Left renal pelvis (tissue), 4 donors: Measurements from ENCODE around the gene SLCO3A1. TPM values are rescaled to one million over a fixed set of nuclear protein-coding genes. Genes with fewer than 3 reads are reported as not detected.

ENCODE experiments used
- DNase-seq, 4 donors: peaks; one replicate each; pipeline ENCODE4 v3.0.0-alpha.2; 2013; ENCODE audit warnings: low read depth in 4 of 4, low spot score in 3 of 4
- polyA plus RNA-seq, 4 donors: library from polyadenylated mRNA; unstranded; fragments of 120-200 nt; gene quantifications; one replicate each; pipeline ENCODE4 v1.2.1, GENCODE V29; 2013; ENCODE audit not compliant: insufficient read length in 4 of 4

Gene SLCO3A1
- polyA plus RNA-seq, 4 donors: 9.3 to 13.3 (median 12.3) TPM

DNA sequence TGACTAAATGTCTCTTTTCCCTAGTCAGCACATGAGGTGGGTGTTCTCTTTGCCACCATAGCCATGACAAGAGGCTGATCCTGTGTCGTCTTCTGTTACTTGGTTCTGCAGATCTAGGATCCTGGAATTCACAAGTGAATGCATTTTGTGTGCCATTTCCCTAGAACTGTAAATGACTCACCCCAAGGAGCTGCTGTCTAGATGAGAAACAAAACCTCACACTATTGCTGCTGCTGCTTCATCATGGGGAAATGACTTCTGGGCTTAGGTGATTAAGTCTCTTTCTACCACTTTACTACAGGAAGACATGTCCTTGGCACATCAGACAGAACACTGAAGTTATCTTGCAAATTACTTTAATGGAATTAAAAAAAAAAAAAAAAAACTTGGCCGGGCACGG lies 54.9 kb downstream of the SLCO3A1 start:
- no peak for DNase-seq

DNA sequence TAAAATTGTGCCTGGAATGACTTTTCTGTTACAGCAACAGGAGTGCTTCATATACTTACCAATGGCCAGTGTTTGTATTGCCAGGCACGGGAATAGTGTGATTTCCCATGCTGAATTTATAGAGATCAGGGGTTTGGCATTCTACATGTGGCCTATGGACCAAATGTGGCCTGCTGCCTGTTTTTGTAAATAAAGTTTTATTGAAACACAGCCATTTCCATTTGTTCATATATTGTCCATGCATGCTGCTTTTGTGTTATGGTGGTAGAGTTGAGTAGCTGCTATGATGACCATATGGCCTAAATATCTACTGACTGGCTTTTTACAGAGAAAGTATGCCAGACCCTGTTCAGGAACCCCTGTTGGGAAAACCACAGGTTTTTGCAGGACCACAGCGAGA lies 55.6 kb downstream of the SLCO3A1 start:
- no peak for DNase-seq

DNA sequence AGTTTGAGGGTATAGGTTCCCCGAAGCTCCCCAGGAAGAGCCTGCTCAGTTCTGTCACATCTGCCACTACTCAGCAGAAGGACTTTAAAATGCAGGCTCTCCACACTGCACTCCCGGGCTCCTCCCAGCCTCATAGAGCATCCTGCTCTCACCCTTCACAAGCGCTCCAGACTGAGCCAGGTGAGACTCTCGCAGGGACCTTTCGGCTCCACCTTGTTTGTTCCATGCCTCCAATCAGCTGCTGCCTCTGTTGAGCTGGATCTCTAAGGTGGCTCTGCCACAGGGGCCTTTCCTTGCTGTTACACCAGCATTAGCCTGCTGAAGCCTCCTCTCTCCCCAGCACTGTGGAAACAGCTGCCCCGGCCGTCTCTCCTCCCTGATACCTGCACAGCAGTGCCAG lies 56.1 kb downstream of the SLCO3A1 start:
- no peak for DNase-seq

DNA sequence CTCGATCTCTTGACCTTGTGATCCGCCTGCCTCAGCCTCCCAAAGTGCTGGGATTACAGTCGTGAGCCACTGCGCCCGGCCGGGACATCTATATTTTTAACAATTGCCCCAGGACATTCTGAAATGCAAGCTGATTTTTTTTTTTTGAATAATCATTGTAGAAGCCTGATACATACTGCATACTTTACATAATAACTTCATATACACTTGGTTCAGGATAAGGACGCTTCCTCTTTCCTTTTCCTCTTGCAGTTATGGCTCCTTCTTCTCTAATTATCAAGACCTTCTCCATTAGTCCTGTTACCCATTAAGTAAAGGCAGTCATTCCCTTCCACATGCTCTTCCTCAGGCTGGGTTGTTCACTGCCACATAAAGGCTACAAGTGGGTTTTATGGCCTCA lies 58.3 kb downstream of the SLCO3A1 start:
- DNase-seq: no peak

DNA sequence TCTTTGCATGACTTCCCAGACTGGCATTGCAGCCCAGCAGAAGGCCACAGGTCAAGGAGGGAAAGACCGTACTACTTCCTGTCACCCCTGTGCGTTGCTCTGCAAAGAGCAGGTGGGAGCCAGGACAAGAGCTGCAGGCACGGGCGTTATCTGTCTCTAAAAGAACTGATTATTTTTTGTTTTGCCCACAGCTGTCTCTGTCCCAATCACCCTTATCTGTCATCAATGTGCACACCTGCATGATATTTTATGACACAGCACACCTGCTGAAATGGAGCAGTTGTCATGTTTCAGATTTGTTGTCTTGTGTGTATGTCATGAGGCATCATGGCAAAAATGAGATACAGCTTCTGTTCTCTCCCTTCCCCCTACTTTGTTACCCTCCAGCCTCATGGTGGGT lies 58.8 kb downstream of the SLCO3A1 start:
- no peak for DNase-seq

DNA sequence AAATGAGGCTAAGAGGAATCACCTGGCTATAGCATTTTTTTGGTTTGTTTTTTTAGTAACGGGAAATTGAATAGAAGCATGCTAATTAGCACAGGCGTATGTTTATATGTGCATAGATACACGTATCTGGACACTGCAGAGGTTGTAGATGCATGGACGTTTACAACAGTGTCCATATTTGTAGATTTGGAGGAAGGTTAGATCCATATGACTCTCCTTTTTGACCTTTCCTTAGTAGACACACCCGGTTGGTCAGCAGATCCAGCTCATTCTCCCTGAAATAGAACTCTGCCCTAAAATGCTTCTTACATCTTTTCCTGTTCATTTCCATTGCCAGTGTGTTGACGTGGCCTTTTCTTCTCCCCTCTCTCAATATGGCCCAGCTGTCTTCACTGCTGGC lies 60.1 kb downstream of the SLCO3A1 start:
- DNase-seq: no peak

DNA sequence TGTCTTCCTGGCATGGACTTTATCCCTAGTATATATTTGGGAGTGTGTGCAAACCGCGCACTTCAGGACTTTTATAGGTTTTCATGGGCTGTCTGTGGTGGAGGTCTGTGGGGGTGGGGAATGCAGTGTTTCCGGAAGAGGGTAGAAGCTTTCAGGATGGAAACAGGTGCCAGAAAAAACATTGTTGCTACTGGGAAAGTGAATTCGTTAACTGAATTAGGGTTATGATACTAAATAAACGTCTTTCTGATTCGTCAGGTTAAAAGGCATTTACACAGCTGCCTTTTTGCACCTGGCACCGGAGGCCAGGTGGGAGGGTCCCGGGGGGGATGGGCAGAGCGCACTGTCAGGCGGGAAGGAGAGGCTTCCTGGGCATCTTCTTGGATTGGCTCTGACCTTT lies 62.1 kb downstream of the SLCO3A1 start:
- no peak for DNase-seq

DNA sequence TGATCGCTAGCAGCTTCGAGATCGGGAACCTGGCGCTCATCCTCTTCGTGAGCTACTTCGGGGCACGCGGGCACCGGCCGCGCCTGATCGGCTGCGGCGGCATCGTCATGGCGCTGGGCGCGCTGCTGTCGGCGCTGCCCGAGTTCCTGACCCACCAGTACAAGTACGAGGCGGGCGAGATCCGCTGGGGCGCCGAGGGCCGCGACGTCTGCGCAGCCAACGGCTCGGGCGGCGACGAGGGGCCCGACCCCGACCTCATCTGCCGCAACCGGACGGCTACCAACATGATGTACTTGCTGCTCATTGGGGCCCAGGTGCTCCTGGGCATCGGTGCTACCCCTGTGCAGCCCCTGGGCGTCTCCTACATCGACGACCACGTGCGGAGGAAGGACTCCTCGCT lies 62.5 kb downstream of the SLCO3A1 start:
- DNase-seq: no peak

DNA sequence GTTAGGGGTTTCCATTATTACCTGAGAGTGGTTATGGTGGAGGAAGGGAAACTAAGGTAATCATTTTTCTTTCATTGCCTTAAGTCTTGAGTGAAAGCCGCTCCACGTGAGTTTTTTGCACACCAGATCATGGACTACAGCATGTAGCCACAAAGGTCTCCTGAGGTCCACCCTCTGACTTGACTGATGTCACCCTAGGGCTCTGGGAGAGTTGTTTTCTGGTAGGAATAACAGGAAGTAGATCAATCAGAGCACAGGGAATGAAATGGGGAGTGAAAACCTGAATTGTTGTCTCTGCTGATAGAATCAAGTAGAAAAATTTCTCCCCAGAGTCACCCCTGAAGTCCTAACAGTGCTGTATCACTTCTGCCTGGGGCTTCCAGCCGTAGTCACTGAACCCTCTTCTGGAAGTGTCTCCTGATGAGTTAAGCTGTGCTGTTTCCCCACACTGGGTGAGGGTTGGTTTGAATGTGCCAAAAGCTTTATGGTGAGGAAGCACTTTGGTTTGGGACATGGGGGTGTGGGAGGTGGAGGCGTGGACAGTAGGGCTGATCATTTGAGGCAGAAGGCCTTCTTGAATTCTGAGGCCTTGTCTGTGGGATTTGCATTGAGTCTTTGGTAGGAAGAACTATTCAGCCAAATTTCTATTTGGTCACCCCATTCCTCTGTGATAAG lies 64.3 kb downstream of the SLCO3A1 start:
- no peak for DNase-seq

DNA sequence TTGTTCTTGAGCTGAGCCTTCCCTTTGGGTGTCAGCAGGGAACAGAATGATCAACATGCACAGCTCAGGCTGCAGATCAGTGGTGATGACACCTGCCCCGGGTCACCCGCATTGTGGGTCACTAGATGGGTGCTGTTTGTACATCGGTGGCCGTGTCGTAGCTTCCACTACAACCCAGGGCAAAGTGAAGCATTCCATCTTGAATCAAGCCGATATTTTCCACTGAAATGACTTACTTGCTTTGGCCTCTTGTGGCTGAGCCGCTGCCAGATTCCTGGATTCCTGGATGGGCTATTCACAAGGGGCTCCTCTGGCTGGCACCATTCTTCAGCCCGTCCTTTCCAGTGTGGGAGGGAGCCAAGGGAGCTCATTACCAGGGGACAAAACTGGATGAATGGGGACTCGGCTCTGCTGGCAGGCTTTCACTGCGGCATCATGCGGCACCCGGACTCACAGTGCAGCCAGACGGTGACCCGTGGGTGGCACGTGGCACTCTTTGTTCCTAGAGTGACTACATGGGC lies 65.6 kb downstream of the SLCO3A1 start:
- DNase-seq: no peak

DNA sequence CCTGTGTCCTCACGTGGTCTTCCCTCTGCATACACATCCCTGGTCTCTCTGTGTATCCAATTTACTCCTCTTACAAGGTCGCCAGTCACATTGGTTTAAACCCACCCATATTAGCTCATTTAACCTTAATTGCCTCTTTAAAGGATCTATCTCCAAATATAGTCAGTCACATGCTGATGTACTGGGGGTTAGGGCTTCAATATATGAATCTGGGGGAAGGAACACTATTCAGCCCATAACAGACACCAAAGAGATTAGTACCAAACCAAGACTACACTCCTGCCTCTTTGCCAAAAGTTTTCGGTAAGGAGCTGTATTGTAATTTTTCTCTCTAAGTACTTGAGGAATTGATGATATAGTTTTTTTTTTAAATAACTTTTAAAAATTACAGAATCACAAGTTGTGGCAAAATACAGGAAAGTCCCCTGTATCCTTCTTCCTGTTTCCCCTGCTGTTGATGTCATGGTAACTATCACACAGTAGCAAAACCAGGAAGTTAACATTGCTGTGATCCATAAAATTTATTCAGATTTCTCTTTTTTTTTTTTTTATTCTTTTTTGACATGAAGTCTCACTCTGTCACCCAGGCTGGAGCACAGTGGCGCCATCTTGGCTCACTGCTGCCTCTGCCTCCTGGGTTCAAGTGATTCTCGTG lies 67.8 kb downstream of the SLCO3A1 start:
- no peak for DNase-seq

DNA sequence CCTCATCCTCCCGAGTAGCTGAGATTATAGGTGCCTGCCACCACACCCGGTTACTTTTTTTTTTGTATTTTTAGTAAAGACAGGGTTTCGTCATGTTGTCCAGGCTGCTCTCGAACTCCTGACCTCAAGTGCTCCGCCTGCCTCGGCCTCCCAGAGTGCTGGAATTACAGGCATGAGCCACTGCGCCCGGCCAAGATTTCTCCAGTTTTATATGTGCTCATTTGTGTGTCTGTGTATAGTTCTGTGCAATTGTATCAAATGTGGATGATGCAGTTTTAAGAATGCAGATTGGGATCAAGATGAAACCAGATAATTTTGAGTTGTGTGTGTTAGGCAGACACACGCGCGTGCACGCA lies 68.3 kb downstream of the SLCO3A1 start:
- no peak for DNase-seq

DNA sequence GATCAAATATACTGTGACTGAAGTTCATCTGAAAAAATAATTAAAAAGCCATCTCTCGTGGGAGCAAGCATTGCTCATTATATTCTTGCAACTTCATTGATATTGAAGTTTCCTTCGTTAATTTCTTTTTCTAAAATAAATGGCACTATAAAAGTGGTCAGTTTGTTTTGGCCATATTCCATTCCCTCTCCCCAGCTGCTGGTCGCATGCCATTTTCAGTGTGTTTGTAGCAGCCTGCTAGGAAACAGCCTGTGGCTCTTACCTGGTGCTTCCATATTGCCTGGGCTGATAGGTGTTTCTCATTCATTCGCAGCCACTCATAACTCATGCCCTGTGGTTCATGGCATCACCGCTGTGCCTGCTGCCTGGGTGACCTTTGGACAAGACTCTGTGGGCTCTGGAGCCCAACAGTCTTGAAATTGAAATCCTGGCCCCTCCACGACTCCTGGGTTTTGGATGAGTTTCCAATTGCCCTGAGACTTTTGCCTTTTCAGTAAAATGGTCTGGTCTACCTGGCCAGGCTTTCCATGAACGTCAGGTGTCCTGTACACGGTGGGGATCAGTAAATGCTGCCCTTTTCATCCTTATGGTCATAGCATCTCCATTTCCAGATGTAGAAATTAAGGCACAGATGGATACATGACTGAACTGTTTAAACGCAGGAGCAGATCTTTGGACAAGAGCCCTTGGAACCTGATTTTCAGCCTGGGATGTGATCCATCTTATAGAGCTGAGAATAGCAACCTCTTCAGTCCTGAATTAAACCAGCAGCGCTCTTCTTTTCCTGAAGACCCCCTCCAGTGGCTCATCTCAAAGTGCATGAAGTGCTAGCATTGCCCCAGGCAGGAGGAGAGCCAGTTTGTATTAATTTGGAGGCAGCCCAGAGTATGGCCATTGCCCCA lies 69.4 kb downstream of the SLCO3A1 start:
- DNase-seq: no peak

DNA sequence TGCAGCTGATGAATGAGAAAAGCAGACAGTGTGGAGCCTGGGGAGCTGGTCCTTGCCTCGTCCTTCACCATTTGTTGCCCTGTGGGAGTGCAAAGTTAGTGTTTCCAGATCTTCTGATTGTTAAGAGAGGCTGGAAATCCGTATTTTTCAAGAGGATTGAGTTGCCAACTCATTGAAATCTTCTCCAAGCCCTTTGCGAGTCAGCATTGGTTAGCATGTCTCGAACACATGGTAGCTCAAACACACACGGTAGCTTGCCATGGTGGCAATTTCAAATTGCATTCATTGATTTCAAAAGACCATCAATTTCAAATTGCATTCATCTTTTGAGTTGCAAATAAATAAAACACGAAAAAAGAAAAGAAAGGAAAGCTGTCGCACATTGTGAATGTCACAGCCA lies 70.7 kb downstream of the SLCO3A1 start:
- no peak for DNase-seq

DNA sequence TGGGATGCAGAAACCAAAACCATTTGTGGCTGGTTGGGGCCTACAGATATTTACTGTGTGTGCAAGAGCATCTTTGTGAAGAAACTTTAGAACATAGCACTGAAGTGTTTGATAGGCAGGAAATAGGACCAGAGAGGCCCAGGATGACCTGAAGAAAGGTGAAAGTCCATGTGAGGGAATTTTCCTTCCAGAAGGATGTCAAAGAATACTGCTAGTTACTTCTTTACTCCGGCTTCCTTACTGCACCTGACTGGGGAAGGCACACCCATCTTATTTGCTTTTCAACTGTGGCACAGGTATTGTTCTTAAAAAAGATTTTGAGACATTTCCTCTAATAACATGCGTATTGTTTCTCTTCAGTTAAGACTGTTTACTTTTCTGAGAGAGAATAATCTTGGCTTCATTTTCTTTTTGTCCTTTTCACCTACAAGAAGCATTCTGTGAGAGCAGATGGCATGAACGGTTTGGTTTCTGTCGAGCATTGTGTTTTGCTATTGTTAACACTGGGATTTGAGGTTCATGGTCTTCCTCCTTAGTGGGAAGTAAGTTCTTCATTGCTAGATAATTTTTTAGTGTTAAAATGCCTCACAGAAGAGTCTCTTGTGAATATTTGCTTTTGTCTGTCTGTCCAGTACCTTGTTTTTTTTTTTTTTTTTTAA lies 71.5 kb downstream of the SLCO3A1 start:
- DNase-seq: no peak

DNA sequence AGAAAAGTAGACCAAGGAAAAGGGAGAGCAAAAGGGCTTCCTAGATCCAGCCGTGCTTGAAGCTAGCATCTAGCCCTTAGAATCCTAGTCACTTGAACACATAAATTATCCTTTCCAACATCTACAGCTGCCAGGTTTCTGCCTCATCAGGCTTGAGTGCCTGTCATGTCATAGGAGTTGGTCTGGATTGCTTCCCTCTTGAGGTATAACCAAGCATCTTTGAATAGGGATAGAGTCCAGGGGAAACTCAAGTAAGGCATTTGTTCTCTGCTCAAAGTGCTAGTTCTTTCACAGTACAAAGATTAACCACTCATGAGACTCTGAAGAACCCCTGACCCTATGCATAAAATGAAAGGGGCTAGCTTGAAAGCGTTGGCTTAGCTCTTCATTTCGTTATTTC lies 72.3 kb downstream of the SLCO3A1 start:
- no peak for DNase-seq

DNA sequence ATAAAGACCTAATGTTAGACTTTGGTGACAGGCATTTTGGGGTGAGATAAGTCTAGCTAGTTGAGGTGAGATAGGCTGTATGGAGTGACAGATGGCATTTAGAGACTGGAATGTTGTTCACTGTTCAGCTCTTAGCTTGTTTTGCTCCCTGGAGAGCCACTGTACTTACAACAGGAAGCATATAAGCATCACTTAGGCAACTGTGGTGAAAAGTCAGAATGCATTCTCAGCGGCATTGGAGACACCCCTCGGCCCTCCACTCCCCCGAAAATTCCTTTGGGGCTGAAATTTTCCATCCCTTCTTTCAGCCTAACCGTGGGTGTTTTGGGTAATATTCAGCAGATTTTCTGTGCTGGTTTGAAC lies 73.4 kb downstream of the SLCO3A1 start:
- no peak for DNase-seq

DNA sequence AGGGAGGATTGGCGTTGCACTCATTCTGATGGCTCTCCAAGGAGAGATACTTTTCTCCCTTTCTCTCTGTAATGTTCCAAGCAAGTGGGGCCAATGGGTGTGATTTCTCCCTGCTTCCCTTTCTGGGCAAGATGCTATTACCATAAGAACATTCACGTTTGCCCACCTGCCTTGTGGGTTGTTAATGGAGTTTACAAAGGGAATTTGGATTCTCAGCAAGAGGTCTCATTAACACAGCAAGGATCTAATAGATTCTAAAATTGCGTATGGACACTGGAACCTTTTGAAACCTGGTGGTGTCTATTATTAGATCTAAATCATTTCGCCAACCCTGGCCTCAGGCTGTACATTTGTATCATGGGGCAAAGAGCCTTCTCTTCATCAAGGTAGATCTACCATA lies 74.1 kb downstream of the SLCO3A1 start:
- DNase-seq: no peak

DNA sequence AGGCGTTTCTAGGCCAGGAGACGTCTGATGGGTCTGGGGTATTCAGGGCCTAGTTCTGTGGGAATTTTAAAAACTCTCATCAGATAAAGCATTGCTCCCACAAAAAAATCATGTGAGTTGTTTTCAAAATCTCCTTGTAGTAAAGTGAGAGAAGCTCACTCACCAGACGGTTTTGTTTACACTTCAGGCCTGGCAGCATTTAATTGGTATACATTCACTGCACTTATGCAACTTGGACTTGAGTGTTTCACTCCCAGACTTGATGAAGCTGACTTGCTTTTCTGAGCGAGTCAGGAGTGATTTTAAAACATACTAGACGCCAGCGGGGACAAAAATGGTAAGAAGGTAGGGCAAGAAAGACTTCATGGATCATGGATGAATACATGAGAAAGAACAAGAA lies 75.2 kb downstream of the SLCO3A1 start:
- no peak for DNase-seq

DNA sequence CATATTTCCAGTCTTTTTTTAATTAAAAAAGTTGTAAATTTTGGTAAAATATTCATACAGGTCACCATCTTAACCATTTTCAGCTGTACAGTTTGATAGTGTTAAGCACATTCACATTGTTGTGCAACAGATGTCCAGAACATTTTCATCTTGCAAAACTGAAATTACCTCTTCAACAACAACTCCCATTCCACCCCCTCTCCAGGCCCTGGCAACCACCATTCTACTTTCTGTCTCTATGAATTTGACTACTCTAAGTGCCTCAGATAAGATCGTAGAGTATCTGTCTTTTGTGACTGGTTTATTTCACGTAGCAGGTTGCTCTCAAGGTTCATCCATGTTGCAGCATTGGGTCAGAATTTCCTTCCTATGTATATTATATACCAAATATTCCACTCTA lies 76.0 kb downstream of the SLCO3A1 start:
- no peak for DNase-seq

DNA sequence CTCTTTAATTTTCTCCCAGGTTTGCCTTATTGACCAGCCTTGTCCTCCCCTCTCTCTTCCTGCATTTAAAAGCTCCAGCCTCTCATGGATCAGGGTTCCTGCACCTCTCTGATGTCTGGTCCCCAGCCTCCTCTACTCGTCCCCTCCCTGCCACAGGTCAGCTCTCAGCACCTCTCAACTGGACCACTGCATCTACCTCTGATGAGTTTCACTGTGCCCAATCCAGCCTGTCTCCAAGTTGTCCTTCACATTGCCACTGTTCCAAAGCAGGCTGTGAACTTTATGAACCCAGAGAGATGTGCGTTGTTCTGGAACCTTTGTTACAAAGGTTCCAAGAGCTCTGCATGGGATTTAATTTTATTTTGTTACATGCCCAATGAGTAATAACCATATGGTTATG lies 76.6 kb downstream of the SLCO3A1 start:
- DNase-seq: no peak
